Hematopoietic multipotent progenitor cell treated with erythropoietin and hydrocortisone succinate and interleukin-3 and kit ligand, for 6 days (in vitro differentiated cells): ENCODE results near the gene ARID2.

ENCODE experiments used
- DNase-seq: peaks from one replicate; pipeline ENCODE4 v3.0.0-alpha.2; 2015

The ARID2 gene

DNA sequence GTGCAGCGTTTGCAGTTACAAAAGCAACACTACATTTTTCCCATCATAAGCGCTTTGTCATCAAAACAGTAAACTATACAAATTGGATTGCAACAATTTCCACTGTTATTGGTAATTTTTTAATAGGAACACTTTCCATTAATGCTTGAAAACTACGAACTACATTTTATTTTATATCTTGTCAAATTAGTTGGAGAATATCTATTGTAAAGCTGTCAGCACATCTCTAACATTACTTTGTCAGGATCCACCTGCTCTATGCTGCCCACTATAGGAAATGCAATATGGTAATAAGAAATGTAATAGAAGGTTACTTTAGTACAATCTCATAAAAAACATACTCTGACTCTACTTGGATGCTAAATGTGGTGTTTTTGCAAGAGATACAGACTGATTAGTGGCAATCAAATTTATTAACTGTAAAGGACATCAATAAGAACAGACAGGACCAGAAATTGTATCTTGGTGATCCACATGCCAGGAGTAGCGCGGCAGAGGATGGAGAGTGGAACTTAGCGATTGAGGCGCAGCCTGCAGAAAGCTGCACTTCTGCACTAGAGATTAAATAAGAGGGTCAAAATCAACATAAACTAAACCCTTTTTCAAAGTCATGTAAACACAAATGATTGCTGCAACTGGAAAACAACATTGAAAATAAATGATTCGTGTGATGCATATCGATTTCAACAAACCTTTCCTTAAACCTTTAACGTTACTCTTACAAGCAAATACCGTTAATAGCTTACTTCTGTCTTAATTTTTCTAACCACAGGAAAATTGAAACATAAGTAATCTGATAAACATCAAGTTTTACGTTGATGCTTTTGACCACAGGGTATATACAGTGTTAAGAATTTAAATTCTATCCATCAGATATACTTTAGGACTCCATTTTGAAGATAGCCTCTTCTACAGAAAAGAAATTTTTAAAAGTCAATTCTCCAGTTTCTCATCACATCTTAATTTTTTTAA is 3.6 kb upstream of the ARID2 start:
- peak; percentile 79 for DNase-seq

DNA sequence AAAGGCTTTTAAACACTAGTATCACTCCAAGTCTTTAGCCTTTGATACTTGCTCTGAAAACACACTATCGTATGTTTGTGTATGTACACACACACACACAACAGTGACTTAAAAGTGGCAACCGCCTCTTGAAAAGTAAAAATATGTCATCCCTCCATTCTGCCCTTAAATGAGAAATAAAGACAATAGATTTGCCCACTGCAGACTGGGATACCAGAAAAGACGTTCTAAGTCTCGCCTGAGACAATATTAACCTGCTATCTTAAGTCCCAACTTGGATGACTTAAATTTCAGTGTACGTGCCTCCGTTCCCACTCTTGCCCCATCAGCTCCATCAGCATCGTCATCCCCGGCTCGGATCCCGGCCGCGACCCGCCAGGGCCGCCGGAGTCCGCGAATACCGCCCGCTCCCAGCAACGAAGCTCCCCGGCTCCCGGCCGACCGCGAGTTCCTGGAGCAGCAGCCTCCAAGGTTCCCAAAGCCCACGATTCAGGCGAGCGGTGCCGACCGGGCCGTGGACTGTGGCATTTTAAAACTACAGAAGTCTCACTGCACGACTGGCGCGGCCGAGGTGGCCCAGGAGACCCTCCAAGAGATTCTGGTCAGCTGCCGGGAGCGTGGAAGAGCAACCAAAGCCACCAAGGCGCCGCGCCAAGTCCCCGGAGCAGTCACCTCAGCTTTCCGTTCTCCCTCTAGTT is 2.8 kb upstream of the ARID2 start:
- DNase-seq, result peak; percentile 48

DNA sequence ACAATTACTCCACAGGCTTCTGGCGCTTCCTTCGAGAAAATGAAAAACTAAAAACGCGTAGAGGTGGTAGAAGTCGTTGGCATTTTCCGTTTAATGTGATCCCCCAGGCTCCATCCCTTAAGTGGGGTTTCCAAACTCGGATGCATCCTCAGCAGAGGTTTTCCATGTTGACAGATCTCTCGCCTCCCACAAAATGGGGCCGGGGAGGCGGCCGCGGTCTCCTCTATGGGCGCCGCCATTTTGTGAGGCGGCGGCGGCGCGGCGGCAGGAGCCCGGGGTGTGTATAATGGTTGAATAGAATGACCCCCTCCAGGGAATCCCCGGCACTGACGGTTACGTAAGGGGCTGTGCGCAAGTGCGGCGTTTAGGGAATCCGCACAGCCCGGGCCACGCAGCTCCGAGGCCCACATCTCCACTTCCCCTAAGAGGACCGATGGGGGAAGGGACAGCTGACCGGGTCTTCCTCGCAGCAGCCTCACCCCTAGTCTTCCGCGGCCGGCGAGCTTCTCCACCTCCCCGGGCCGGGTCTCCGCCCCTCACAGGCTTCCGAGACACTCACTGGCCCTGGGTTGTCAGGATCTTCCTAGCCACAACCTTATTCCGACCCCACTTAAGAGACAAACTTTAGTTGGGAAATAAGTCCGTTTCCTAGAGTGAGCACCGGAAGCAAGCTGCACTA is 2.1 kb upstream of the ARID2 start:
- peak; percentile 99 for DNase-seq

DNA sequence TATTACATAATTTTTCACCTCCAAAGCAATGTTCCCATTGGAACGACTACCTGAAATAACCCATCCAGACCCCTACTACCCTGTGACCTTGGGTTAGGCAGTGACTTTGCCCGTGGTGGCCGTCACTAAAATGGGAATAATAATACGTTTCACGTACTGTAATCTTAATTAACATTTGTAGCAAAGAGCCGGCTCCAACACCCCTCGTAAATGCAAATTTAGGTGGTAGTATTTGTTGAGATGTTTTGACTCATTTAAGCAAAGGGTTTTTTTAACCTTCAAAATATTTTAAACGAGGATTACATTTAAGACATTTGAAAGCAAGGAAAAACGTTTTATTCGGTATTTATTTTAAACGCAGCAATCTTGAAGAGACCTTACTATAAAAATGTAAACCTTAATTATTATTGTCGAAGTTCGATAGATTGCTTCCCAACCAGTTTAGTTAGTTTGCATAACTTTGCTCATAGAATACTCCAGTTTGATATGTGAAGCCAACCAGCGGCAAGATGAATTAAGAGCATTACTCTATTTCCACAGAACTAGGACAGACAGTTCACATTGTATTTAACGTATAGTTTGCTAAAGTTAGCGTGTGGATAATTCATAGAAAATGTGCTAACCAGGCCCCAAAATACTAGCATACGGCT is 1.4 kb upstream of the ARID2 start:
- no peak for DNase-seq

DNA sequence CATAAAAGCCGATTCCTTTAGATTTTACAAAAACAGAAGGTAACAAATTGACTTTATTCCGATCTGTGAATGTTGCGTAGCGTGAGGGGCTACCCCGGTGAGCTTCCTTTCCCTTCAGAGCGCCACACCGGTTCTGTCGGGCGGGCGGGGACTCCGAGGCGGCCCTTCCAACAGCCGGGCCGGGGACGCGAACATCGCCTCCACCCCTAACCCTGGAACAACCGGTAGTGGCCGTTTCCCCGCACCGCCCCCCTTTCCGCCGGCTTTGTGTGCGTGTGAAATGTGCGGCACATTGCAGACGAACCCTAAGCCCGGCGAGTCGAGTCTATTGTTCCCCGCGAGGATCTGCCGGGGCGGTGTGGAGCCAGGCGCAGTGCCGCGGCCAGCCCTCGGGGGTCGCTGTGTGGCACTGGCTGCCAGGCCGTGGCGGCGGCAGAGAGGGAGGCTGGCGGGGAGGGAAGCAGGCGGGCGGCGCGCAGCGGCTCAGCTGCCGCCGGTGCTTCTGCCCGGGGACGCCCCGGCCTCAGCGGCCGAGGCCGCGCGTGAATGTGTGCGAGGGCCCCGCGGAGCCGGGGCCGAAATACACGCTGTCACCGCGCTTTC is 775 bp upstream of the ARID2 start:
- peak; percentile 98 for DNase-seq

DNA sequence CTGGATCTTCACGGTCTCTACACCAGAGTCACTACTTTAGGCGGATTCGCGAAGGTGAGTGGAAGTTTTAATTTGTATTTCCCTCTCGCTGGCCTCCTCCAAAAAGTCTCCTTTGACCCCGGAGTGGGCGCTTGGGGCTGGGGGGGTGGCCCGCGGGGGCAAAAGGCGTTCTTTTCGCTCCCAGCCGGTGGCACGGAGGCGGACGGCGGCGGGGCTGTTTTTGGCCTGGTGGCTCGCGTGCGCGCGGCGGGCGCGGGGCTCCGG is 510 bp downstream of the ARID2 start:
- no peak for DNase-seq

DNA sequence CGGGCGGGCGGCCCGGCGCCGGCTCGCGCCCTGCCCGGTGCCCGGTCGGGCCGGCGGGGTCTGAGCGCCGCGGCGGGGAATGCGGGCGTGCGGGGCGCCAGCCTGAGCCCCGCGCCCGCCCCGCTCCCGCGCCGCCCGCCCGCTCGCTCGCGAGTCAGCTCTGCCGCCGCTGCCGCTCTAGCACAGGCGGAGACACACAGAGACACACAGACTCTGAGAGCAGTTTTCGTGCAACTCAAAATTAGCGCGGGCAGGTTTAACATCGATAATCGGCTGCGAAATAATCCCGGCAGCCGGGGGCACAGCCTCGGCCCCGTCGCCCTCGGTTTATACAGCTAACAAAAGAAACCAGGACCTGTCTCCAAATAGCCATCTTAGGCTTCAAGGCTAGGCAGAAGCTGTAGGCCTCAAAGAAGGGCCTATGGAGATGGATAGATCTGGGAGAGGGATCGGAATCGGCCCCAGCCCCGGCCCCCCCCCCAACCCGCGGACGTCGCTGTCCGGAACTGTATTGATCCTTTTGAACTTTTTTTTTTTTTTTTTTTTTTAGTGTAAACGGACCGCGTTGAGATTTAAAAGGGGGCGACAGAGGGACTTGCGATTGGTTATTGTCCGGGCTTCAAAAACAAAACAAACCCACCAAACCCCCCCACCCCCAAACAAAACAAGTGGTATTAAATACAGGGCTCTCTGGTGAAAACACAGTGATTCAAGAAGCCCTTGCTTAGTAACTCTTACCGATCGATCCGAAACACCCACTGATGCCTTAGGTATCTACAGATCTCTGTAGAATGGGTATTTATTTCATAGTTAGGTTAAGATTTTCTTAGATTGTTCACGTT is 1.1 kb downstream of the ARID2 start:
- peak; percentile 69 for DNase-seq

DNA sequence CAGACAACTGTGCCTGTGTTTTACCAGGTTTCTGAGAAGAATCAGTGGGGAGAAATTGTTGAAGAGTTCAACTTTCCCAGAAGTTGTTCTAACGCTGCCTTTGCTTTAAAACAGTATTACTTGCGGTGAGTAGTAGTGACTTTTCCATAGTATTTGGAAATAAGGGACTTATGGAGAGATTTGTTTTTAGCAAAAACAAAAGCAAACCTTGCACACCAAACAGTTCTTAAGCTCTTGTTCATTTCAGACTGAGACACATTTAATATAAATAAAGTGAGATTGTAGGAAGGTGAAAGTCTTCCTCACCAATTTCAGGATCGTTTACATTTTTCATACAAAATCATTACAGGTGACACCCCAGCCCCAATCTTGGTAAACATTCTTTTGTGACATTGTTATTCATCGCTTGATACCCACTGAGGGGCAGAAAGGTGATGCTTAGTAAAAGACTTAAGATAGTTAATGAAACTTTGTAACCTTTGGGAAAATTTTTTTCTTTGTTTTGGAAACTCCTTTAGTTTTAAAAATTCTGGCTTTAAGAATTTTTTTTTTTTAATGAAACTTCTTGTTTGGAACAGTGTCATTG is 1.8 kb downstream of the ARID2 start:
- DNase-seq, result no peak

DNA sequence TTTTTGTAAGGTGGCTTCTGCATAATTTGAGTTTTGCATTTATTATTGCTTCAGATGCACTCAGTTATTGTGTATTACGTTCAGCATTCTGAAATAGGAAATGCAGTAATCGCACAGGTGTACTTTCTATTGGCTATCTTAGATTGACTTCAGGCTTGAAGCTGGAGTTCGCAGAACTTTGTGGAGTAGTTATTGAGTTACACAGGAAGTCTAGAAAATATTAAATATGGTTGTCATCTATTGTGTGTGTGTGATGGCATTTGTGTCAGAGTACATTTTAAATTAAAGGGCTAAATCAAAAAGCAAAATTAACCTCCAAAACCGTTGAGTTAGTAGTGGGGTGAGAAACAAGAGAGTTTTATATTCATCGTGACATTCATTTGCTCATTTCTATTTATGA is 2.7 kb downstream of the ARID2 start:
- DNase-seq, result peak; percentile 68

DNA sequence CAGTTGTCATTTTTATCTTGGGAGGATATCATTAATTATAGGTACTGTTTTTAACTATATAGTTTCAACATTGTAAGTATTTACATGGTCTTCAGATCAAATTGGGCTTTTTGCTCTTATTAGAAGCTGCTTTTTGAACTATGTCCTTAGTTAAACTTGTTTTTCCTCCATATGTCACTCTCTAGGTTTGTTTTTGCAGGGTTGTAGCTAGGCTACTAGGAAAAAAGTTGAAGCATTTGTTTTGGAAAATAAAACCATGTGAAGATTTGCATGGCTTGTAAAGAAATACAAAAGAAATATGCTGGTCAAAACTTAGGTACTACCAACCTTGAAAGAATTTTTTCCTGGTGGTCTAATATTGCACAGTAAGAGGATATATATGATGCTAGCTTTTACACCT is 3.4 kb downstream of the ARID2 start:
- no peak for DNase-seq

DNA sequence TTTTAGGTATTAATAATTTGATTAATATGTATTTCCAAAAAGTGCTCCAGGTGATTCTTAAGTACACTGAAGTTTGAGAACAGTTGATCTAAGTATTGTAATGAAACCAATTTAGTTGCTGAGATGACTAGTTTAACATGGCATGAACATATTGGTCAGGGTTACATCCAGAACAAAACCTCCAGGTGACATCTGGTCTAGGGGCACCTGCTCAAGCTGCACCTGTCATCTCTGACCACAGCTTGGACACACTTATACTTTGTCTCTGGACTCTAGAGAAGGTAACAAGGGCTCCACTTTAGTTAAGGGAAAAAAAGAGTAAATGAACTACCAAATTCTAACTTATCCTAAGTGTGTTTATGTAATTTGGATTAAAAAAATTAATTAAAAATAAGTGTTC is 8.1 kb downstream of the ARID2 start:
- DNase-seq, result no peak

DNA sequence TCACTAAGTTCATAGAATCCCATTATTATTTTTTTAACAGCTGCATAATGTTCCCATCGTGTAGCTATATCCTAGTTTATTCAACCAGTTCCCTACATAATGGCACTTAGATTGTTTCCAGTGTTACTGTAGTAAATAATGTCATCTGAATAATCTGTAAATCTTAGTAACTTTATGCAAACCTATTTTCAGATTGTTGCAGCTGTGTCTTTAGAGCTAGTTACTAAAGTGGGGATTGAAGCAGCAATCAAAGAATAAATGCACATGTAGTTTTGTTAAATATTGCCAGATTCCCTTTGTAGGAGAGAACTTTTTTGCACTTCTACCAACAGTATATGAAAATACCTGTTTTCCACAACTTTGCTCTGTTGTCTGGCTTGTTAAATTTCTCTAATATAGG is 13.1 kb downstream of the ARID2 start:
- DNase-seq, result no peak

DNA sequence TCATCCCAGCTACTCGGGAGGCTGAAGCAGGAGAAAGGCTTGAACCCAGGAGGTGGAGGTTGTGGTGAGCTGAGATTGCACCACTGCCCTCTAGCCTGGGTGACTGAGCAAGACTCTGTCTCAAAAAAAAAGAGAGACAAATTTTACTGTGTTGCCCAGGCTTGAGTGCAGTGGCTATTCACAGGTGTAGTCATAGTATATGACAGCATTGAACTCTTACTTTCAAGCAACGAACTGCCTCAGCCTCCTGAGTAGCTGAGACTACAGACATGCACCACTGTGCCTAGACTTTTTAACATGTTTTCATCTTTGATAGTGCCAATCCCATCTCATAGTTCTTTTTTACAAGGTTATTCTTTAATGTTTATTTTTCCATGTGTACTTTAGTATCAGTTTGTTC is 13.7 kb downstream of the ARID2 start:
- no peak for DNase-seq

DNA sequence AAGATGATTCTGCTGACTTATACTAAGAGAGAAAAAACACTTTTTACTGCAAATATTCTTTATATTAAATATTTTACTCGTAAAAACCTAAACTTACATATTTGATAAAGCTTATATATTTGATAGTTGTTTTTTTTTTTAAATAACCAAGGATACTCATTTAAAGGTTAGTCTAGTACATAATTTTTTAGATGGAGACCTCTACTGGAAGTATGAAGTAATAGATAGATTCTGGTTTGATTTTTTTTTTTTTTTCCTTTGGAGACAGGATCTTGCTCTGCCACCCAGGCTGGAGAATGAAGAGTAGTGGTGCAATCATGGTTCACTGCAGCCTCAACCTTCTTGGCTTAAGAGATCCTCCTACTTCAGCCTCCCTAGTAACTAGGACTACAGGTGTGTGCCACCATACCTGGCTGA is 16.4 kb downstream of the ARID2 start:
- DNase-seq, result peak; percentile 72

DNA sequence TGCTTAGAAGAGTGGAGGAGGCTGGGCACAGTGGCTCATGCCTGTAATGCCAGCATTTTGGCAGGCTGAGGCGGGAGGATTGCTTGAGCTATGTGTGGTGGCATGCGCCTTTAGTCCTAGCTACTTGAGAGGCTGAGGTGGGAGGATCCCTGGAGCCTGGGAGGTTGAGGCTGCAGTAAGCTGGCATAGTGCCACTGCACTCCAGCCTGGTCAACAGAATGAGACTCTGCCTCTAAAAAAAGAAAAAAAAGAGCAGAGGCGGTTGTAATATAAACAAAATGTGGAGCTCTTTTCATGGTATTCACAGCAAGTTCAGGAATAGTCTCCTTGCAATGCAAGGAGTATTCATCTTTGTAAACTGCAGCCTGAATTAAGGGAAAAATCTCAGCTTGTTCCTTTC is 27.2 kb downstream of the ARID2 start:
- DNase-seq, result peak; percentile 31

DNA sequence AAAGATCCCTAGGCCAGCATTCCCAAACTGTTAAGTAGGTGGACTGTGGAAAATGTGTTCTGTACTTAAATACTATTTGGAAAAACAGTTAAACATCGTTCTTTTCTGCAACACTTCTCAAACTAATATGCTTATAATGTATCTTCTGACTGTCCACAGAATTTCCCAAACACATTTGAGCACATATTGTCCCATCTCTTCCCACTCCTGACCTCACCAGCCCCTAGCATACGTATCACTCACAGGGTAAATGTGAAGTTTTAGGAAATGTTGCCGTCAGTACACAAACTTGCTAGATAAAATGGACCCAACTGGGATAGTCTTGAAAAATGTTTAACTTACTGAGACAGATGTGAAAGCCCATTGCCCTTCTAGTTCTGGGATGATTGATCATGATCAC is 27.7 kb downstream of the ARID2 start:
- no peak for DNase-seq

DNA sequence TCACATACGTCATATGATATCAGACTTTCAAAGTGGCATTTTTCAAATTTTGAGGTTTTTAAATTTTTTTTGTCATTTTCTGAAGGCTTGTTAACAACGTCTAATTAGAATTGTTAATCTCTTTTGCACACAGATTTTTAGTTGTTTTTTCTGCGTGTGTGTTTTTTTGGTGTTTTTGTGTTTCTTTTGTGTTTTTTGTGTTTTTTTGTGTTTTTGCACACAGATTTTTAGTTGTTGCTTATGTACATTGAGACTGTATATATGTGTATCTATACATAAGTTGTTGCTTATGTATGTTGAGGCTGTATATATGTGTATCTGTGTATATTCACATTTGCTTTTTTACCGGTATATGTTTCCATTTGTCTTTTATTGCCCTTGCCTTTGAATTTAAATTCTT is 30.8 kb downstream of the ARID2 start:
- DNase-seq, result no peak

DNA sequence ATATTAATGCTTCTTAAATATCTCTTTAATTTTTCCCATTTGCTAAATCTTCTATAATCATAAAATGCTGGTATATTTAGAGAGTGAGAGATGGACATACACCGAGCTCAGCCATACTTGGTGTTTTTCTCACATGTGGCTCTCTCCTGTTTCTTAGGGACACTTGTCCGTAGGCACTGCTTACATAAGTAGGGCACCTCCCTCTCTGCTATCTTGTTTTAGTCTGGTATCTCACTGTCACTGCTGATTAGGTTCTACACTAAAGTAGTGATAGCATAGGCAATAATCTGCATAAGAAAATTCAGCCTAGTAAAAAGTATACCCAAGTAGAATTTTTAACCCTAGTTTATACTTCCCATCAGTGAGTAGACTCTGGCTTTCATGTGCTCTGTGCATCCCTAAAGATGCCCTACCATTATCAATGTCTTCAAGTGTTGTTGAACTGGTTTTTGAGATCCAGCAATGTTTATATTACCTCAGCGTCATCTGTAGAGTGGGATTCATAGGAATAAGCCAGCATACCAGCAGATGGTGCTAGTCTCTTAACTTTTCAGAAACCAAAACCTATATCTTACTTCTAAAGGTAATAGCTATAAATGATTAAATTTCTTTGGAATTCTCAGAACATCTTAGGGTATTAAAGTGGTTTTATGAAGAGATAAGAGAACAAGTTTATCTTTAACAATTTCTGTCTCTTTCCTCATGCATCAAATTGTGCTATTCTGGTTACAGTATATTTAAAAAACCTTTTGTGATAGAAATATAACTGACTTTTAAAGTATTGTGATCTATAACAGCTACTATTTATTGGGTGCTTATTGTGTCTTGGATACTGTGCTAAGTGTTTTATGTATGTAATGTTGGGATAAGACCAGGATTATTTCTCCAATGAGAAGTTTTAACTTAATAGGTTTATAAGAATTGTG is 32.9 kb downstream of the ARID2 start:
- DNase-seq, result peak; percentile 81

DNA sequence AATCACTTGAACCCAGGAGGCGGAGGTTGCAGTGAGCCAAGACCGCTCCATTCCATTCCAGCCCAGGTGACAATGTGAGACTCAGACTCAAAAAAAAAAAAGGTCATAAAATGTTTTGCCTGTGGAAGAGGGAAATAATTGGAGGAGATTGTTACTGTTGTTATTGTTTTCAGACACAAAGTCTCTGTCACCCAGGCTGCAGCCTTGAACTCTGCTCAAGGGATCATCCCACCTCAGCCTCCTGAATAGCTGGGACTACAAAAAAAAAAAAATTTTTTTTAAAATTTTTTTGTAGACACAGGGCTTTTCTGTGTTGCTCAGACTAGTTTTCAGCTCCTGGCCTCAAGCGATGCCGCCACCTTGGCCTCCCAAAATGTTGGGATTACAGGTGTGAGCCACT is 33.9 kb downstream of the ARID2 start:
- DNase-seq, result no peak

DNA sequence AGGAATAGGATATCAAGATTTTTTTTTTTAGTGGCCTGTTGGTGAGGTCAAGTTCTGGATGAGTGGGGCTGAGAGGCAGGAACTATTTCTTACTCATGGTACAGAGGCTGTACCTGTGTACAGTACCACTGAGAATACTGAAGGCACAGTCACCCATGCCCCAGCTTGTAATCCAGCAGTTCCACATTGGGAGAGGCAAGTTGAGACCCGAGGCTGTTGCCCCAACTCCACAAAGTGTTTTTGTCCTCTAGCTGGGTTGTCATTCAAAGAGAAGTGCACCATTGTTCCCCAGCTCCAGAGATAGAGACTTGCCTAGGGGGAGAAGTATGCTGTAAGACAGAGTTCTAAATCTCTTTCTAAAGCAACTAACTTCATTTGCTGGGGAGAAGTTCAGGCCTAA is 38.7 kb downstream of the ARID2 start:
- DNase-seq, result no peak

DNA sequence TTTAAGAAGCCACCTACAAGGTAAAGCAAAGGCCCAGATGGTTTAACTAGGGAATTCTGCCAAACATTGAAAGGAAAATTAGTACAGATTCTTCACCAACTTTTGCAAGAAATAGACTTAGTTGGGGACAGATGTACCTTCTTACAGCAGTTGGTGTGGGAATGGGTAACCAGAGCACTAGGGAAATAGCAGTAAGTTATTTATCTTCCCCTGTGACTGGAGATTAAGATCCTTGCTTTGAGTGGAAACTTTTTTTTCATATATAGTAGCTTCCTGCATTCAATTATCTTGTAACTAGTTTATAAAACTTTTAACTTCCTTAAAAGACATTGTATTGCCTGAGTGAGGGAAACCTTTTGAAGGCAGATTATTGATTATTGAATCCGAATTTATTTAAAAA is 44.2 kb downstream of the ARID2 start:
- peak; percentile 48 for DNase-seq
